BJ (cell line): Measurements from ENCODE around the gene MOB3A. TPM values are rescaled to one million over a fixed set of nuclear protein-coding genes. Genes with fewer than 3 reads are reported as not detected.

Experiments used
- CTCF ChIA-PET: fragments of 350-600 bp; formaldehyde crosslinking; extraction: SDS; loops from one replicate; lab custom pipeline; 2021; ENCODE audit warnings: antibody characterized with exemption, inconsistent platforms; lab: Yijun Ruan, JAX
- POLR2A ChIA-PET: fragments of 300-600 bp; sonication (Branson Sonifier 250); formaldehyde crosslinking; extraction: SDS; loops from one replicate; lab custom pipeline; 2021; ENCODE audit warnings: antibody characterized with exemption; lab: Charles Lee
- DNase-seq: peaks from one replicate; pipeline ENCODE4 v3.0.0-alpha.2; 2011; ENCODE audit warnings: low read depth
- H3K27me3 ChIP-seq: 2 replicates; pipeline ENCODE4 v1.6.0; 2011; ENCODE audit warnings: low read length; ENCODE audit not compliant: control insufficient read depth, insufficient read depth
- H3K36me3 ChIP-seq: 2 replicates; pipeline ENCODE4 v1.5.1; 2011; ENCODE audit warnings: low read length; ENCODE audit not compliant: control insufficient read depth, insufficient read depth
- H3K4me3 ChIP-seq: 2 replicates; pipeline ENCODE4 v1.5.1; 2011; ENCODE audit warnings: low read depth, mild to moderate bottlenecking, control low read depth, low read length
- CTCF ChIP-seq: IDR thresholded peaks from 2 replicates; pipeline ENCODE4 v1.5.1; 2011; ENCODE audit warnings: low read depth, mild to moderate bottlenecking, control low read depth, inconsistent platforms, low read length, moderate library complexity; ENCODE audit not compliant: insufficient read depth
- polyA plus RNA-seq: library from polyadenylated mRNA; depleted of rRNA; stranded (reverse); fragments of >200 nt; gene quantifications from 2 replicates; pipeline ENCODE4 v1.2.3, GENCODE V29; 2011

Gene MOB3A
- polyA plus RNA-seq, 1 experiment: 50.5 TPM

GRCh38 chr19:2111425-2111824 is 15.3 kb upstream of the MOB3A start:
- ChIA-PET POLR2A (no interaction called here), CTCF (no interaction called here)
- Histone ChIP-seq H3K27me3 (no peaks in the 10 kb centered on the region), H3K4me3 (no peak overlapping the region), H3K36me3 (peaks cover 82% of the 10 kb centered on the region)
- TF ChIP-seq CTCF: no peak
- no peak for DNase-seq

GRCh38 chr19:2110822-2111221 is 14.7 kb upstream of the MOB3A start:
- POLR2A ChIA-PET: no interaction called here
- Histone ChIP-seq H3K36me3 (peaks cover 79% of the 10 kb centered on the region), H3K4me3 (no peak overlapping the region), H3K27me3 (no peaks in the 10 kb centered on the region)
- CTCF ChIA-PET: interaction anchor here (1.3 to 2.1 kb wide), 2 partner anchors 14 kb away, joined by 3 to 5 read pairs; partner anchors contain the start of gene IZUMO4
- no peak for TF ChIP-seq CTCF
- DNase-seq: no peak

- TF ChIP-seq CTCF: no peak
- ChIA-PET CTCF (interaction anchor here (1.3 to 2.1 kb wide), 2 partner anchors 12 to 15 kb away, joined by 3 to 5 read pairs; partner anchors contain the start of gene IZUMO4), POLR2A (no interaction called here)
- no peak overlapping the region for H3K4me3 ChIP-seq
- DNase-seq: no peak
- H3K36me3 ChIP-seq: peaks cover 69% of the 10 kb centered on the region
- H3K27me3 ChIP-seq: no peaks in the 10 kb centered on the region
Measured at GRCh38 chr19:2109046-2109864, 13.1 kb upstream of the MOB3A start.

GRCh38 chr19:2108251-2109016 is 12.3 kb upstream of the MOB3A start:
- Histone ChIP-seq H3K27me3 (no peaks in the 10 kb centered on the region), H3K36me3 (peaks cover 61% of the 10 kb centered on the region), H3K4me3 (no peak overlapping the region)
- TF ChIP-seq CTCF: no peak
- POLR2A ChIA-PET: no interaction called here
- CTCF ChIA-PET: interaction anchor here (0.5 to 2.1 kb wide), 2 partner anchors 11 to 41 kb away, joined by 4 to 5 read pairs; partner anchors contain the start of gene IZUMO4
- no peak for DNase-seq
